Measurements from ENCODE around the gene OR4D5. TPM values are rescaled to one million over a fixed set of nuclear protein-coding genes. Genes with fewer than 3 reads are reported as not detected.

The OR4D5 gene
- total RNA-seq (2014; rRNA removed; shearing (Covaris generic)), result not detected in 2 replicates

GRCh38 chr11:123939317-123939716, at the start of gene OR4D5:
Gene OR4D5, plus strand, starts transcription at chr11:123939617. Its CDS starts 0 bp downstream, at chr11:123939617.
- no peak for DNase-seq (ENCODE audit: low read depth)

- DNase-seq (ENCODE audit: low read depth), result no peak
These were observed 47.4 kb upstream of the OR4D5 start for GRCh38 chr11:123892031-123892430.

GRCh38 chr11:123899792-123900191, 39.6 kb upstream of the OR4D5 start:
- DNase-seq (ENCODE audit: low read depth), result no peak

GRCh38 chr11:123901867-123902266, 37.5 kb upstream of the OR4D5 start, which contains the start of gene OR8D4:
Gene OR8D4, plus strand, starts transcription at chr11:123902167. Its CDS starts 4,265 bp downstream, at chr11:123906432.
- DNase-seq (ENCODE audit: low read depth), result no peak

- DNase-seq (ENCODE audit: low read depth), result no peak
These were observed 35.5 kb upstream of the OR4D5 start for GRCh38 chr11:123903932-123904331.

GRCh38 chr11:123904932-123905331, 34.5 kb upstream of the OR4D5 start:
- DNase-seq (ENCODE audit: low read depth), result no peak

- no peak for DNase-seq (ENCODE audit: low read depth)
These were observed 33.6 kb upstream of the OR4D5 start for GRCh38 chr11:123905826-123906225.

- no peak for DNase-seq (ENCODE audit: low read depth)
These were observed 18.5 kb upstream of the OR4D5 start for GRCh38 chr11:123920943-123921342.

- DNase-seq (ENCODE audit: low read depth), result peak; percentile 11
These were observed 15.4 kb upstream of the OR4D5 start for GRCh38 chr11:123924027-123924426.

- no peak for DNase-seq (ENCODE audit: low read depth)
These were observed 3.0 kb downstream of the OR4D5 start for GRCh38 chr11:123942413-123942812.

- no peak for DNase-seq (ENCODE audit: low read depth)
These were observed 4.3 kb downstream of the OR4D5 start, which contains the start of gene OR6T1 for GRCh38 chr11:123943738-123944137. Gene OR6T1, minus strand, starts transcription at chr11:123943838. Its CDS starts 0 bp downstream, at chr11:123943838.

- no peak for DNase-seq (ENCODE audit: low read depth)
These were observed 5.7 kb downstream of the OR4D5 start for GRCh38 chr11:123945132-123945531.

GRCh38 chr11:123956752-123957151, 17.3 kb downstream of the OR4D5 start:
- no peak for DNase-seq (ENCODE audit: low read depth)

- peak; percentile 82 for DNase-seq (ENCODE audit: low read depth)
These were observed 34.4 kb downstream of the OR4D5 start for GRCh38 chr11:123973816-123974215.

- no peak for DNase-seq (ENCODE audit: low read depth)
These were observed 37.5 kb downstream of the OR4D5 start for GRCh38 chr11:123976770-123977560.

GRCh38 chr11:123977731-123978347, 38.4 kb downstream of the OR4D5 start, which contains the start of gene OR10S1:
Gene OR10S1, minus strand, starts transcription at chr11:123977781. Its CDS starts 117 bp downstream, at chr11:123977664.
- no peak for DNase-seq (ENCODE audit: low read depth)

GRCh38 chr11:123979311-123979710, 39.9 kb downstream of the OR4D5 start:
- no peak for DNase-seq (ENCODE audit: low read depth)

Other genes with a start within 250 kb of the OR4D5 start
- 5.5 and 11.3 TPM in 2 replicates for gene ZNF202, start 198.0 kb upstream of the OR4D5 start, total RNA-seq (2014; rRNA removed; shearing (Covaris generic))
- gene OR6X1, start 185.1 kb upstream of the OR4D5 start, total RNA-seq (2014; rRNA removed; shearing (Covaris generic)), result not detected in 2 replicates
- gene OR6M1, start 133.3 kb upstream of the OR4D5 start, total RNA-seq (2014; rRNA removed; shearing (Covaris generic)), result not detected in 2 replicates
- not detected in 2 replicates for gene TMEM225, start 53.9 kb upstream of the OR4D5 start, total RNA-seq (2014; rRNA removed; shearing (Covaris generic))
- gene OR8D4, start 37.5 kb upstream of the OR4D5 start, total RNA-seq (2014; rRNA removed; shearing (Covaris generic)), result not detected in 2 replicates
- gene OR6T1, start 4.2 kb downstream of the OR4D5 start, total RNA-seq (2014; rRNA removed; shearing (Covaris generic)), result not detected in 2 replicates
- not detected in 2 replicates for gene OR10S1, start 38.2 kb downstream of the OR4D5 start, total RNA-seq (2014; rRNA removed; shearing (Covaris generic))
- gene OR10G6, start 55.5 kb downstream of the OR4D5 start, total RNA-seq (2014; rRNA removed; shearing (Covaris generic)), result not detected in 2 replicates
- not detected in 2 replicates for gene OR10G4, start 73.4 kb downstream of the OR4D5 start, total RNA-seq (2014; rRNA removed; shearing (Covaris generic))
- gene OR10G9, start 83.4 kb downstream of the OR4D5 start, total RNA-seq (2014; rRNA removed; shearing (Covaris generic)), result not detected in 2 replicates
- gene OR10G8, start 87.2 kb downstream of the OR4D5 start, total RNA-seq (2014; rRNA removed; shearing (Covaris generic)), result not detected in 2 replicates
- not detected in 2 replicates for gene OR10G7, start 101.7 kb downstream of the OR4D5 start, total RNA-seq (2014; rRNA removed; shearing (Covaris generic))
- 0.39 and 1.8 TPM in 2 replicates for gene VWA5A, start 175.8 kb downstream of the OR4D5 start, total RNA-seq (2014; rRNA removed; shearing (Covaris generic))
- not detected in 2 replicates for gene OR10D3, start 243.7 kb downstream of the OR4D5 start, total RNA-seq (2014; rRNA removed; shearing (Covaris generic))

All from RPMI7951 (cell line).